Vagina (tissue), 2 donors: Measurements from ENCODE around the gene KYNU. TPM values are rescaled to one million over a fixed set of nuclear protein-coding genes. Genes with fewer than 3 reads are reported as not detected.
"Not testable (repeated sequence)": the region's sequence is repeated elsewhere in the genome, so short reads cannot be mapped to it uniquely, and the experiment has no call there.

Experiments used
- DNase-seq, 2 donors: peaks; one replicate each; pipeline ENCODE4 v3.0.0-alpha.2; 2017; ENCODE audit errors: extremely low spot score in 2 of 2
- H3K27ac ChIP-seq: fragments of 200-600 bp; sonication (generic); one replicate; pipeline ENCODE4 v1.5.1; 2019
- H3K27me3 ChIP-seq: fragments of 200-600 bp; sonication (generic); one replicate; pipeline ENCODE4 v1.5.1; 2019
- H3K36me3 ChIP-seq, 2 donors: fragments of 200-600 bp; sonication (generic); one replicate each; pipeline ENCODE4 v1.5.1; 2017 to 2019
- H3K4me1 ChIP-seq: fragments of 200-600 bp; sonication (generic); one replicate; pipeline ENCODE4 v1.5.1; 2019
- H3K4me3 ChIP-seq, 2 donors: fragments of 200-600 bp; sonication (generic); 1 replicate in 1 of 2; 2 replicates in 1 of 2; pipeline ENCODE4 v1.5.1; 2016 to 2019
- H3K9me3 ChIP-seq: fragments of 200-600 bp; sonication (generic); one replicate; pipeline ENCODE4 v1.5.1; 2019
- CTCF ChIP-seq, 3 experiments: fragments of 450-650 bp in 2 of 3; fragments of 200-600 bp in 1 of 3; sonication (generic) in 1 of 3; IDR thresholded peaks; one replicate each; pipeline ENCODE4 v1.5.1; 2017 to 2019; ENCODE audit warnings: antibody characterized with exemption in 3 of 3, mild to moderate bottlenecking in 2 of 3, moderate library complexity in 2 of 3
- POLR2A ChIP-seq, 2 donors: fragments of 450-650 bp; IDR thresholded peaks; one replicate each; pipeline ENCODE4 v1.6.1; 2017; ENCODE audit warnings: antibody characterized with exemption in 2 of 2, mild to moderate bottlenecking in 2 of 2, moderate library complexity in 2 of 2
- POLR2AphosphoS5 ChIP-seq, 2 donors: sonication (generic); formaldehyde crosslinking; IDR thresholded peaks; one replicate each; pipeline ENCODE4 v1.9.0; 2017; ENCODE audit warnings: antibody characterized with exemption in 2 of 2, mild to moderate bottlenecking in 2 of 2, low read depth in 1 of 2; ENCODE audit not compliant: insufficient read depth in 1 of 2
- intact Hi-C: fragments of 100-400 bp; cut with DNase I; formaldehyde crosslinking; loops from one replicate; pipeline ENCODE4 v1.15.1; 2023
- small RNA-seq: library from RNA; depleted of rRNA; stranded (forward); fragments of <200 nt; gene quantifications from one replicate; pipeline ENCODE3, GENCODE V24; 2016
- total RNA-seq: library from RNA; depleted of rRNA; stranded (reverse); fragments of >200 nt; gene quantifications from one replicate; pipeline ENCODE4 v1.2.3, GENCODE V29; 2016

The KYNU gene
- total RNA-seq, 1 donor from 2014 or later = 3.7 TPM

DNA sequence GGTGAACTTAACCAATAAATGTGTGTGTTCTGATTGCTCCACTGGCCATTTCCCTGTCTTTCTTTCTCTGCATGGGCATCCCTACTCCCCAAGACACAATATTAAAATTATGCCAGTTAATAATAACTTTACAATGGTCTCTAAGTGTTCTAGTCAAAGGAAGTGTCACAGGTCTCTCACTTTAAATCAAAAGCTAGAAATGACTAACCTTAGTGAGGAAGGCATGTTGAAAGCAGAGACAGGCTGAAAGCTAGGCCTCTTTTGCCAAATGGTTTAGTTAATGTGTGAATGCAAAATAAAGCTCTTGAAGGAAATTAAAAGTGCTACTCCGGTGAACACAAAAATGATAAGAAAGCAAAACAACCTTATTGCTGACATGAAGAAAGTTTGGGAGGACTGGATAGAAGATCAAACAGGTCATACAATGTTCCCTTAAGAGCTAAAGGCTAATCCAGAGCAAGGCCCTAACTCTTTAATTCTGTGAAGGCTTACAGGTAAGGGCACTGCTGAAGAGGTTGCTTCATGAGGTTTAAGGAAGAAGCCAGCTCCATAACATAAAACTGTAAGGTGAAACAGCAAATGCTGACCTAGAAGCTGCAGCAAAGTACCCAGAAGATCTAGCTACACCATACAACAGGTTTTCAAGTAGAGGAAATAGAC is 207.8 kb downstream of the KYNU start:
- no peak for DNase-seq
- H3K9me3 ChIP-seq = no peaks in the 10 kb centered on the region
- intact Hi-C loops = no loop called here
- TF ChIP-seq POLR2AphosphoS5 (IDR thresholded peaks at IDR 0.05; ENCODE audit: insufficient read depth in 1 of 2, low read depth in 1 of 2) (no peak), POLR2A (IDR thresholded peaks at IDR 0.05) (no peak), CTCF (IDR thresholded peaks at IDR 0.05) (no peak)
- H3K4me3 ChIP-seq = no peak overlapping the region
- H3K4me1 ChIP-seq = no peaks in the 10 kb centered on the region
- H3K36me3 ChIP-seq = no peaks in the 10 kb centered on the region
- H3K27me3 ChIP-seq = no peaks in the 10 kb centered on the region
- H3K27ac ChIP-seq = no peak overlapping the region

GRCh38 chr2:143087033-143087432 is 209.6 kb downstream of the KYNU start:
- no peak overlapping the region for H3K27ac ChIP-seq
- H3K9me3 ChIP-seq = no peaks in the 10 kb centered on the region
- no peak overlapping the region for H3K4me3 ChIP-seq
- no peaks in the 10 kb centered on the region for H3K36me3 ChIP-seq
- H3K27me3 ChIP-seq = no peaks in the 10 kb centered on the region
- TF ChIP-seq POLR2A (IDR thresholded peaks at IDR 0.05) = no peak
- no peak for TF ChIP-seq CTCF (IDR thresholded peaks at IDR 0.05)
- TF ChIP-seq POLR2AphosphoS5 (IDR thresholded peaks at IDR 0.05; ENCODE audit: insufficient read depth in 1 of 2, low read depth in 1 of 2) = no peak
- DNase-seq = no peak
- intact Hi-C loops = no loop called here
- no peaks in the 10 kb centered on the region for H3K4me1 ChIP-seq

DNA sequence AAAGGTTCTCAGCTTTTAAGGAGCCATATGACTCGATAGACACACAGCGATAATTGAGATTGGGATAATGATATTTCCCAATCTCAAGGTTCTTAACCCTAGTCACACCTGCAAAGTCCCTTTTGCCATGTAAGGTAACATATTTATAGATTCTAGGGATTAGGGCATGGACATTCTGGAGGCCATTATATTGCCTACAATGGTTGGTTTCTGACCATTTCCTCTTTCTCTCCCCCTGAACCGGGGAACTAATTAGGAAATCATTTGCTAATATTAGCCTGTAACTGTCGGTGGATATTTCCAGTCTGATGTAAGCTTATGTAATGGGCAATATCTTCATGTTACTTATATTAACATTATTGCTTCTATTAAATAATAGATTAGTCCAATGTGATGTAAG is 210.9 kb downstream of the KYNU start:
- no peak for DNase-seq
- no peaks in the 10 kb centered on the region for H3K36me3 ChIP-seq
- no peaks in the 10 kb centered on the region for H3K4me1 ChIP-seq
- intact Hi-C loops = no loop called here
- H3K4me3 ChIP-seq = no peak overlapping the region
- no peaks in the 10 kb centered on the region for H3K9me3 ChIP-seq
- TF ChIP-seq POLR2A (IDR thresholded peaks at IDR 0.05) = no peak
- TF ChIP-seq CTCF (IDR thresholded peaks at IDR 0.05) = no peak
- no peak for TF ChIP-seq POLR2AphosphoS5 (IDR thresholded peaks at IDR 0.05; ENCODE audit: insufficient read depth in 1 of 2, low read depth in 1 of 2)
- no peak overlapping the region for H3K27ac ChIP-seq
- H3K27me3 ChIP-seq = no peaks in the 10 kb centered on the region

GRCh38 chr2:143089520-143089919 is 212.1 kb downstream of the KYNU start:
- not testable (repeated sequence) for H3K36me3 ChIP-seq

More at GRCh38 chr2:143089520-143089919, 212.1 kb downstream of the KYNU start:
- H3K27me3 ChIP-seq, H3K27ac ChIP-seq, H3K4me1 ChIP-seq, H3K9me3 ChIP-seq, DNase-seq, H3K4me3 ChIP-seq, intact Hi-C loops: not testable (repeated sequence)

Small RNA genes lying within 50 kb of the gene (small RNA-seq; reads per million reads assigned to genes)
- not detected for gene MTND4LP12
